LNCaP clone FGC (cell line): ENCODE results near the gene IL25.
A peak's percentile ranks its signal among the peaks of the same experiment; 100 is the strongest.
"Not testable (repeated sequence)": the region's sequence is repeated elsewhere in the genome, so short reads cannot be mapped to it uniquely, and the experiment has no call there.

Experiments
- DNase-seq: peaks from one replicate; pipeline ENCODE4 v3.0.0-alpha.2; 2011; ENCODE audit warnings: low read depth
- H3K4me3 ChIP-seq: 2 replicates; pipeline ENCODE4 v1.5.1; 2011; ENCODE audit warnings: mild to moderate bottlenecking, low read depth, low read length, control low read depth
- CTCF ChIP-seq: IDR thresholded peaks from 2 replicates; pipeline ENCODE4 v1.5.1; 2012; ENCODE audit warnings: mild to moderate bottlenecking; ENCODE audit not compliant: control insufficient read depth, insufficient read depth; ENCODE audit errors: extremely low read depth

IL25 gene

GRCh38 chr14:23372509-23372908 lies at the start of gene IL25:
Gene IL25 (plus strand): TSS chr14:23372809.
- no peak for DNase-seq
- TF ChIP-seq CTCF, result no peak
- H3K4me3 ChIP-seq, result no peak within 1 kb of the TSS

GRCh38 chr14:23323838-23324454 lies 48.7 kb upstream of the IL25 start:
- no peak overlapping the region for H3K4me3 ChIP-seq
- TF ChIP-seq CTCF, result no peak
- no peak for DNase-seq

- no peak for DNase-seq
- no peak for TF ChIP-seq CTCF
- H3K4me3 ChIP-seq, result no peak overlapping the region
These were observed 48.2 kb upstream of the IL25 start for GRCh38 chr14:23324455-23324846.

GRCh38 chr14:23324993-23325392 lies 47.6 kb upstream of the IL25 start:
- no peak overlapping the region for H3K4me3 ChIP-seq

GRCh38 chr14:23325746-23326145 lies 46.9 kb upstream of the IL25 start:
- not testable (repeated sequence) for H3K4me3 ChIP-seq, DNase-seq

More at GRCh38 chr14:23324993-23325392, 47.6 kb upstream of the IL25 start:
- TF ChIP-seq CTCF, result no peak
- no peak for DNase-seq

GRCh38 chr14:23326491-23327332 lies 45.9 kb upstream of the IL25 start:
- no peak for TF ChIP-seq CTCF
- H3K4me3 ChIP-seq, result no peak overlapping the region
- no peak for DNase-seq

GRCh38 chr14:23327947-23328744 lies 44.5 kb upstream of the IL25 start:
- peak; percentile 89 for TF ChIP-seq CTCF
- peak; percentile 47 for DNase-seq
- H3K4me3 ChIP-seq, result no peak overlapping the region
